Measurements from ENCODE around the gene DRD3. TPM values are rescaled to one million over a fixed set of nuclear protein-coding genes. Genes with fewer than 3 reads are reported as not detected.

DRD3 gene
- total RNA-seq, 4 donors from 2014 or later = not detected

DNA sequence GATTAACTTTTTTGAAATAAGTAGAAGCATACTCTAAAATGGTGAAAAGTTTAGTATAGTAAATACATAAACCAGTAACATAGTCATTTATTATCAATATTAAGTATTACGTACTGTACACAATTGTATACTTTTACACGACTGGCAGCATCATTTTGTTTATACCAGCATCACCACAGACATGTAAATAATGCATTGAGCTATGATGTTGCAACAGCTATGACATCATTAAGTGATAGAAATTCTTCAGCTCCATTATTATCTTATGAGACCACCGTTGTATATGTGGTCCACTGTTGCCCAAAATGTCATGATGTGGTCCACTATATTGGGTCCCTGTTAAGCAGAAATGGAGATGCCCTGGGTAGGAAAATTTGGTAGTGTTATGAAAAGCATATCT is 51.3 kb downstream of the DRD3 start:
- ATAC-seq (ENCODE audit: low FRiP score) = no peak

DNA sequence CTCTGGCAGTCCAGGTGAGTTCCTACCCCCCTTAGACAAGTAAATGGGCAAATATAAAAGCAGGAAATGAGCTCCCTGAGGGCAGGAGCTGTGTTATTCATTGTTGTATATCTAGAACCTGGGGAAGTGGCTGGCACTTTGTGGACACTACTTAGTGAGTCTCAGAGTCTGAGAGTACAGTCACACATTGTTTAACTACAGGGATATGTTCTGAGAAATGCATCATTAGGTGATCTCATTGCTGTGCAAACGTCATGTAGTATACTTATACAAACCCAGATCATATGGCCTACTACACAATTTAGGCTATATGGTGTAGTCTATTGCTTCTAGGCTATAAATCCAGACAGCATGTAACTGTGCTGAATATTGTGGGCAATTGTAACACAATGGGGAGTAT is 52.4 kb downstream of the DRD3 start:
- no peak for ATAC-seq (ENCODE audit: low FRiP score)
- DNase-seq (ENCODE audit: low spot score) = no peak

More for the DNA sequence above, 51.3 kb downstream of the DRD3 start:
- TF ChIP-seq, protein P1, sequence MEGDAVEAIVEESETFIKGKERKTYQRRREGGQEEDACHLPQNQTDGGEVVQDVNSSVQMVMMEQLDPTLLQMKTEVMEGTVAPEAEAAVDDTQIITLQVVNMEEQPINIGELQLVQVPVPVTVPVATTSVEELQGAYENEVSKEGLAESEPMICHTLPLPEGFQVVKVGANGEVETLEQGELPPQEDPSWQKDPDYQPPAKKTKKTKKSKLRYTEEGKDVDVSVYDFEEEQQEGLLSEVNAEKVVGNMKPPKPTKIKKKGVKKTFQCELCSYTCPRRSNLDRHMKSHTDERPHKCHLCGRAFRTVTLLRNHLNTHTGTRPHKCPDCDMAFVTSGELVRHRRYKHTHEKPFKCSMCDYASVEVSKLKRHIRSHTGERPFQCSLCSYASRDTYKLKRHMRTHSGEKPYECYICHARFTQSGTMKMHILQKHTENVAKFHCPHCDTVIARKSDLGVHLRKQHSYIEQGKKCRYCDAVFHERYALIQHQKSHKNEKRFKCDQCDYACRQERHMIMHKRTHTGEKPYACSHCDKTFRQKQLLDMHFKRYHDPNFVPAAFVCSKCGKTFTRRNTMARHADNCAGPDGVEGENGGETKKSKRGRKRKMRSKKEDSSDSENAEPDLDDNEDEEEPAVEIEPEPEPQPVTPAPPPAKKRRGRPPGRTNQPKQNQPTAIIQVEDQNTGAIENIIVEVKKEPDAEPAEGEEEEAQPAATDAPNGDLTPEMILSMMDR (IDR thresholded peaks at IDR 0.05) = no peak
- DNase-seq (ENCODE audit: low spot score) = no peak

DNA sequence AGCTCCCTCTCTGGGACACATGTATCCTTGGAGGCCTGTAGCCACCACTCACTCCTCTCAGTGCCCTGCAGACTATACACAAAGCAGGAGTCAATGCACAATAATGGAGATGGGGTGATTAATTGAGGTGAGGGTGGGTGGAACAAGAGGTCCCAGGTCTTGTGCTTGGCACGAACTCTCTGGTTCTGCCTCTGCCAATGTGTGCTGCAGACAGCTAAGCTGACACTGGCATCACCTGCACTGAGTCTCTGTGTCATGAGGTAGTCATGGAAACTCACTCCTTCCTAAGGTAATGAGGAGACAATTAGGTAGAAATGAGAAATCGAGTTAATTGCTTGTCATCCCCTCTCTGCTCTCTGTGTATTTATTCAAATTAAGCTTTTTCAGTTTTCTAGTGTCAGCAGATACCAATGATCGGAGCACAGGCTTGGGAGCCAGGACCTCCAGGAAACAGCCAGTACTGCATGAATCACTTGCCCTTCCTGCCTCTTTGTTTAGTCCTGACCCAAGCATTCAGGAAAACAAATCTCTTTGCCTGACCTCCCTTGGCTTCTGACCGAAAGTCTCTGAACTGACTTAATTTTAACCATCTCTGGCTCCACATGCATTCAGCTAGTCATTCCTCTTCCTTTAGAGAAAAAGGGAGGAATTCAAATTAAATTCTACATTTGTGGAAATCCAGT is 56.7 kb downstream of the DRD3 start:
- no peak for DNase-seq (ENCODE audit: low spot score)
- peak; percentile 70 for ATAC-seq (ENCODE audit: low FRiP score)

More for the DNA sequence above, 52.4 kb downstream of the DRD3 start:
- TF ChIP-seq, protein P1 (IDR thresholded peaks at IDR 0.05) = no peak

DNA sequence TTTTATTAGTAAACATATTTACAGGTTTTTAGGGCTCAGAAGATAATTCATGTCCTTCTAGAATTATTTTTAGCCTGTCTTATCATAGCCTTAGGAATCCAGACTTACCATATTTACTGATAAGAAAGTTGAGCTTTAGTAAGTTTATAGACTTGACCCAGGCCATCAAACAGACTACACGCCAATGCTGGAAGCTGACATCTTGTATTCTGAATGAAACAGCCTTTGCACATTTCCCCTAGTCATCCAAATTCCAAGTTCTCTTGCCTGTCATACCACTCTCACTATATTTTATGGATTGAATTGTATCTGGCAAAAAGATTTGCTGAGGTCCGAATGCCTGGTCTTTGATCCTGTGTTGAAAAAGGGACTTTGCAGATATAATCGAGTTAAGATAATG is 58.6 kb downstream of the DRD3 start:
- no peak for DNase-seq (ENCODE audit: low spot score)
- ATAC-seq (ENCODE audit: low FRiP score) = no peak
- TF ChIP-seq, protein P1 (IDR thresholded peaks at IDR 0.05) = no peak

More for the DNA sequence above, 56.7 kb downstream of the DRD3 start:
- TF ChIP-seq, protein P1 (IDR thresholded peaks at IDR 0.05) = no peak

DNA sequence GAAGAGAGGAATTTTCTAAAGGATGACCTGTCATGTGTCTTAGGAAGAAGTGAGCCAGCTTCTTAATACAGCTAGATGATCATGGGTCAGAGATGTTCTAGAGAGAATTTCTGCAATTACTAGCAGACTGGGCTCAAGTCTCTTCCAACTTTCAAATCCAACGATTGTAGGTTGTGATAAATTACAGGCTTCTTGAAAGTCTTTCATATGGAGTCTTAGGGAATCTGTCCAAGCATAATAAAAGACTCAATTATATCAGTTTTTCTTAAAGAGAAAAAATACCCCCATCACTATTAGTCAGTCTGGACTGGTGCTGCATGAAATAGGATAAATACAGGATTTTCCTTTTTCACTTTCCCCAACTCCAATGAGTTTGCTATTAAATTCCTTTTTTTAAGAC is 59.1 kb downstream of the DRD3 start:
- DNase-seq (ENCODE audit: low spot score) (no peak), ATAC-seq (ENCODE audit: low FRiP score) (no peak)
- TF ChIP-seq, protein P1 (IDR thresholded peaks at IDR 0.05) = no peak

DNA sequence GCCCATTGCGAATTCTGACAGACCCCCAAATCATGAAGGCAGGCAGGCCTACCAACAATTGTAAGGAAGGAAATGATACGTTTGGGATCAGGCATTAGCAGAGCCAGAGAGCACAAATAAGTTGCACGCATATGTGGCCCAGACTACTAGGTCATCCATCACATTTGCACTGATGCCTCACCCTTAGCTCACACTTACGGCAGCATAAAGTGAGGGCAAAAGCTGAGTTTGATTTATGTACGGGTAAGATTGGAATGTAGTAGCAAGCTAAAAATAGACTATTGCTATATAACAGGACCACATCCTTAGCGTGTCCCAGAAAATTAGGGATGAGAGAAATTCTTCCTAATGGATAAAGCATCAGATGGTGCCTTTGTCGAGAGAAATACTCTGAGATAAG is 63.7 kb downstream of the DRD3 start:
- TF ChIP-seq, protein P1 (IDR thresholded peaks at IDR 0.05) = no peak
- ATAC-seq (ENCODE audit: low FRiP score) (no peak), DNase-seq (ENCODE audit: low spot score) (no peak)

DNA sequence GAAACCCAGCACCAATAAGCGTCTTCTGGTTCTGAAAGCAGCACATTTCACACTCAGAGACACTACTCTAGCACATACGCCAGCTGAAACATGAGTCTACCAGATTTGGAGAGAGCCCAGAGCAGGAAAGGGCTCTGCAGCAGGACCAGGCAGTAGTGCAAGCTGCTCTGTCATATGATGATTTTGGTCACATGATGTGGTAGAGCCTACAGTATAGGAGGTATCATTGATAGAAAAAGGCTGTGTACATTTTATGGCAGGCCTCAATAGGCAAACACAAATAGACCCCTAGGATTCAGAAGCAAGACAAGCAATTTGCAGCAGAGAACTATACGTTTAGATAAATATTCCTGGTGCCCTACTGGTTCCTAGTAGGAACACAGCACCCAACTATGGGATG is 64.1 kb downstream of the DRD3 start:
- TF ChIP-seq, protein P1 (IDR thresholded peaks at IDR 0.05) = no peak
- no peak for DNase-seq (ENCODE audit: low spot score)
- ATAC-seq (ENCODE audit: low FRiP score) = no peak
